Colonic mucosa (tissue), 4 donors: ENCODE measurements around the gene CDC45. TPM values are rescaled to one million over a fixed set of nuclear protein-coding genes. Genes with fewer than 3 reads are reported as not detected.

Source experiments
- DNase-seq: peaks from one replicate; pipeline ENCODE4 v3.0.0-alpha.2; 2020
- H3K27ac ChIP-seq: fragments of 200-600 bp; one replicate; pipeline ENCODE4 v1.8.0; 2021
- H3K27me3 ChIP-seq: fragments of 200-600 bp; one replicate; pipeline ENCODE4 v1.8.0; 2021
- H3K36me3 ChIP-seq: fragments of 200-600 bp; one replicate; pipeline ENCODE4 v1.8.0; 2021
- H3K4me1 ChIP-seq: fragments of 200-600 bp; one replicate; pipeline ENCODE4 v1.8.0; 2021; ENCODE audit warnings: mild to moderate bottlenecking
- H3K4me3 ChIP-seq: fragments of 200-600 bp; one replicate; pipeline ENCODE4 v1.8.0; 2021
- H3K9ac ChIP-seq, 2 donors: one replicate each; pipeline ENCODE4 v1.7.0; 2013; ENCODE audit warnings: control low read depth in 2 of 2, low read depth in 2 of 2, low read length in 2 of 2
- H3K9me3 ChIP-seq: fragments of 200-600 bp; one replicate; pipeline ENCODE4 v1.8.0; 2021
- CTCF ChIP-seq: fragments of 200-600 bp; IDR thresholded peaks from one replicate; pipeline ENCODE4 v1.8.0; 2022; ENCODE audit warnings: antibody characterized with exemption, mild to moderate bottlenecking
- intact Hi-C: fragments of 100-400 bp; cut with DNase I; formaldehyde crosslinking; loops from one replicate; pipeline ENCODE4 v1.14.1; 2022
- total RNA-seq, 2 donors: library from RNA; stranded (reverse); fragmentation: NEBNext Ultra II Directional in 1 of 2; extraction: Animal tissue kit (Norgen Biotek cat#: 25700) in 1 of 2; gene quantifications; one replicate each; pipeline ENCODE4 v1.2.1, GENCODE V29; 2021
- donor health status: healthy.
- donor health status: DM: no; HTN: no; CAD: no.
- donor health status: DM: no; HTN: no; CAD: no.

Gene CDC45
- total RNA-seq, 2 donors from 2014 or later: 5.1 to 35.9 TPM

GRCh38 chr22:19488884-19489843, 9.4 kb downstream of the CDC45 start:
- DNase-seq: no peak
- no peak for TF ChIP-seq CTCF
- no peaks in the 10 kb centered on the region for H3K27me3 ChIP-seq
- no peaks in the 10 kb centered on the region for H3K36me3 ChIP-seq
- H3K27ac ChIP-seq: no peak overlapping the region
- no peaks in the 10 kb centered on the region for H3K9me3 ChIP-seq
- H3K9ac ChIP-seq: no peak overlapping the region
- no peaks in the 10 kb centered on the region for H3K4me1 ChIP-seq
- H3K4me3 ChIP-seq: no peak overlapping the region
- intact Hi-C loops: no loop called here

GRCh38 chr22:19490628-19491230, 11.0 kb downstream of the CDC45 start:
- no peaks in the 10 kb centered on the region for H3K4me1 ChIP-seq
- H3K9ac ChIP-seq: no peak overlapping the region
- no peaks in the 10 kb centered on the region for H3K27me3 ChIP-seq
- no peak for DNase-seq
- intact Hi-C loops: loop anchor here (5.0 kb wide), 1 partner anchor 137 kb away; no protein-coding TSS in a partner anchor
- no peaks in the 10 kb centered on the region for H3K36me3 ChIP-seq
- no peak overlapping the region for H3K4me3 ChIP-seq
- H3K9me3 ChIP-seq: no peaks in the 10 kb centered on the region
- no peak overlapping the region for H3K27ac ChIP-seq
- TF ChIP-seq CTCF: no peak

- no peaks in the 10 kb centered on the region for H3K9me3 ChIP-seq
- H3K4me3 ChIP-seq: no peak overlapping the region
- no peaks in the 10 kb centered on the region for H3K27me3 ChIP-seq
- no peak for TF ChIP-seq CTCF
- H3K36me3 ChIP-seq: no peaks in the 10 kb centered on the region
- no peak overlapping the region for H3K27ac ChIP-seq
- no peak overlapping the region for H3K9ac ChIP-seq
- DNase-seq: no peak
- no peaks in the 10 kb centered on the region for H3K4me1 ChIP-seq
- intact Hi-C loops: loop anchor here (5.0 kb wide), 1 partner anchor 135 kb away; no protein-coding TSS in a partner anchor
Observed at GRCh38 chr22:19492504-19493174, 12.9 kb downstream of the CDC45 start.

GRCh38 chr22:19494001-19494560, 14.4 kb downstream of the CDC45 start:
- Histone ChIP-seq H3K9me3 (no peaks in the 10 kb centered on the region), H3K4me1 (no peaks in the 10 kb centered on the region), H3K27ac (no peak overlapping the region), H3K36me3 (no peaks in the 10 kb centered on the region), H3K4me3 (no peak overlapping the region), H3K27me3 (no peaks in the 10 kb centered on the region), H3K9ac (no peak overlapping the region)
- intact Hi-C loops: loop anchor here (5.0 kb wide), 1 partner anchor 133 kb away; no protein-coding TSS in a partner anchor
- TF ChIP-seq CTCF: no peak
- DNase-seq: no peak

- no peak for DNase-seq
- H3K27me3 ChIP-seq: no peaks in the 10 kb centered on the region
- no peak overlapping the region for H3K9ac ChIP-seq
- H3K27ac ChIP-seq: no peak overlapping the region
- no peak overlapping the region for H3K4me3 ChIP-seq
- no peak for TF ChIP-seq CTCF
- no peaks in the 10 kb centered on the region for H3K36me3 ChIP-seq
- H3K9me3 ChIP-seq: no peaks in the 10 kb centered on the region
- intact Hi-C loops: loop anchor here (5.0 kb wide), 1 partner anchor 133 kb away; no protein-coding TSS in a partner anchor
- H3K4me1 ChIP-seq: no peaks in the 10 kb centered on the region
Observed at GRCh38 chr22:19494676-19495173, 15.0 kb downstream of the CDC45 start.
